Measurements from ENCODE around the gene TAPT1.
"Not testable (repeated sequence)": the region's sequence is repeated elsewhere in the genome, so short reads cannot be mapped to it uniquely, and the experiment has no call there.

TAPT1 gene

DNA sequence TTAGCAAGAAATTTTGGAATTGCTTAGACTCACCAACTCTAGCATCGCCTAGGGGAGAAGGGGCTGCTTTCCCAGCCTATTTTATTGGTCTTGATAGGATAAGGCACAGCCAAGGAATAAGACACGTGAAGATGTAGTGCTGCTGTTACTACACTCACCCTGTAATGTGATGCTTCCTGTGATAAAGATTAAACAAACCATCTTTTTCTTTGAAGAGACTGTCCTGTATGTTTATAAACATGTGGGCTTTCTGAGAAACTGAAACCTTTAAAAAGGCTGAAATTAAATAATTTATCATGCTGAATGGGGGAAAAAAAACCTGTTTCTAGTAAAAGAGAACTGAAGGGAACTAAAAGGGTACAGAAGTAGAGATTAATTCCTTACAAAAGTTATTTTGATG lies 13.2 kb downstream of the TAPT1 start:
- no peak for DNase-seq (ENCODE audit: low read depth in 2 of 2, low spot score in 1 of 2)

GRCh38 chr4:16212138-16212782 lies 14.0 kb downstream of the TAPT1 start:
- DNase-seq (ENCODE audit: low read depth in 2 of 2, low spot score in 1 of 2), result no peak

GRCh38 chr4:16207409-16207808 lies 18.9 kb downstream of the TAPT1 start:
- no peak for DNase-seq (ENCODE audit: low read depth in 2 of 2, low spot score in 1 of 2)

DNA sequence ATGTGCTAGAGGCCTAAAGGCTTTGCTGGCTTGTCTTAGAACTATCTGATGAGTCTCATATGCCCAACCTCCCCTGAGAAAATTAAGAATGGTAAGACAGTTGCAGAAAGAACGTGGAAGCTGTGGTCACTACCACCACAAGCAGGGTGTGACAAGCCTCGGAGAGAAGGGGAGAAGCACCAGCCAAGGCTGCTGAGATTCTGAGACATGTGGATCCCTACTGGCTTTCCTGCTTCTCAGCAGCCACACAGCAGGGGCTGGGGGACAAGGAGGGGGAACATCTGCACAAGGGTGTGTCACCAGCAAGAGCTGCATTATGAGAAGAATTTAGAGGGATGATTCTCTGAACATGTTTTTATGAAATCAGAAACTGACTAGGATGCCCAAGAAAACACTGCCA lies 19.4 kb downstream of the TAPT1 start:
- no peak for DNase-seq (ENCODE audit: low read depth in 2 of 2, low spot score in 1 of 2)

DNA sequence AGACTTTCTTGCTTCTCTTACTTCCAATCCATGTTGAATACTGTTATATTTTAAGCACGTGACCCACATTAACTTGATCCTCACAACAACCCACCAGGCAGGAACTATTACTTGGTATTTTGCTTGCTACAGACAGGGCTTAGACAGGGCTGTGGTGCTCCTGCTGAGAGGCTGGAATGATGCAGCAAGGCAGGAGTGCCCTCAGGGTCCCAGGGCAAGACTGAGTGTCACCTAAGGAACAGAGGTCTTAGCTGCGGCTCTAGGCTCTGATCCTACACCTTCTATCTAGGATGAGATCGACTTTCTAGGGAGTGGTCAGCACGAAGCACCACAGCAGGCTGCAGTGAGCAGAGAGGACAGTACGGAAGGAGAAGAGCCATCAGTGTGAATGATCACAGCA lies 20.0 kb downstream of the TAPT1 start:
- DNase-seq (ENCODE audit: low read depth in 2 of 2, low spot score in 1 of 2), result no peak

DNA sequence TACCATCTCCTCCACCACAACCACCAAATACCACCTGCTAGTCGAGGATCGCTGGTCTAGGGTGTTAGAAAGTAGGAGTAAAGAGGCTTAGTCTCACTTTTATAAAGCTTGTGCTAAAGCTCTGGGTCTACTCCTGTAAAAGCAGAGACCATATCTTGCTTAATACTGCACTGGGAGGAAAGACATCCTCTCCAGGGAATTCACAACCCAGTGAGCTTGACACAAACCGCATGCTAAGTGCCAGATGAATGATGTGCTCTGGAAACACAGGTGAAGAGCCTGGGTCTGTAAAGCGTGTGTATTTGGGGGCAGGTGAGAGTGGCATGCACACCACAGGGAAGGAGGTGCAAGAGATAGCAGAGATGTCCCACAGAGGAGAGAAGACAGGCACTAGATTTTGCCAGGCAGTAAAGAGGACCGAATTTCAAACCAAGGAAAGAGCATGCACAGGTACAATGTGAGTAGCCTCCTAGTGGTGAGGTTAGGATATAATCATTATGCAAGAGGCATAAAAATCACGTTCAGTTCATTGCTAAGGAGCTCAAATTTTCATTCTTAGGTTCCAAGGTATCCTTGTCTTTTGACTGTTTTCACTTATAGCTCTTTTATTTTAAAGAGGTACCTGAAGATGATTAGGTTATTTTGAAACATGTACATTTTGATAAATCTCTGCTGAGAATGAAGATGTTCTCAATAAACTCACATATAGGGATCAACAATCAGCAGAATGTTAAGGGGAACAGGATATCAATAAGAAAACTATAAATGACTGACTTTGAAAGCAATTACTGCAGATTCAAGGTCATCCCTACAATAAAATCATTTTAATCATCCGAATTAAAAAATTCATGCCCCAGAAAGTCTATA lies 20.7 kb downstream of the TAPT1 start:
- DNase-seq (ENCODE audit: low read depth in 2 of 2, low spot score in 1 of 2), result no peak

- no peak for DNase-seq (ENCODE audit: low read depth in 2 of 2, low spot score in 1 of 2)
Measured at GRCh38 chr4:16204505-16204904, 21.8 kb downstream of the TAPT1 start.

- DNase-seq (ENCODE audit: low read depth in 2 of 2, low spot score in 1 of 2), result no peak
Measured at GRCh38 chr4:16203083-16203482, 23.2 kb downstream of the TAPT1 start.

- DNase-seq (ENCODE audit: low read depth in 2 of 2, low spot score in 1 of 2), result no peak
Measured at GRCh38 chr4:16202598-16202997, 23.7 kb downstream of the TAPT1 start.

DNA sequence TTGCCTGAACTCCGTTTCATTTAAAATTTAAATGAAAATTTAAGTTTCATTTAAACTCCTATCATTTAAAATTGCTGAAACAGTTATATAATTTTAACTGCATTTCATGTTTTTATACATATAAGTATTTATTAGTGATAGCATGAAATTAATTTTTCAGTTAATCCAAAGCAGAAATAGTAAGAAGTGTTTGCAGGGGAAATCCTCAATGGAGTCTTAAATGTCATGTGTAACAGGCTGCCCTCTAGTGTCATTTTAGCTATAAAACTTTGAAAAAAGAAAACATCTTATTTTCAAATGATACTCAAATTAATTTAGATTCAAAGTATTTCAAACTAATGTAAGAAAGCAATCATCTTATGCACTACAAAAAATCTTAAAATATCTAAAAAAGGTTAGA lies 27.2 kb downstream of the TAPT1 start:
- DNase-seq (ENCODE audit: low read depth in 2 of 2, low spot score in 1 of 2), result no peak

- no peak for DNase-seq (ENCODE audit: low read depth in 2 of 2, low spot score in 1 of 2)
Measured at GRCh38 chr4:16197876-16198665, 28.2 kb downstream of the TAPT1 start.

DNA sequence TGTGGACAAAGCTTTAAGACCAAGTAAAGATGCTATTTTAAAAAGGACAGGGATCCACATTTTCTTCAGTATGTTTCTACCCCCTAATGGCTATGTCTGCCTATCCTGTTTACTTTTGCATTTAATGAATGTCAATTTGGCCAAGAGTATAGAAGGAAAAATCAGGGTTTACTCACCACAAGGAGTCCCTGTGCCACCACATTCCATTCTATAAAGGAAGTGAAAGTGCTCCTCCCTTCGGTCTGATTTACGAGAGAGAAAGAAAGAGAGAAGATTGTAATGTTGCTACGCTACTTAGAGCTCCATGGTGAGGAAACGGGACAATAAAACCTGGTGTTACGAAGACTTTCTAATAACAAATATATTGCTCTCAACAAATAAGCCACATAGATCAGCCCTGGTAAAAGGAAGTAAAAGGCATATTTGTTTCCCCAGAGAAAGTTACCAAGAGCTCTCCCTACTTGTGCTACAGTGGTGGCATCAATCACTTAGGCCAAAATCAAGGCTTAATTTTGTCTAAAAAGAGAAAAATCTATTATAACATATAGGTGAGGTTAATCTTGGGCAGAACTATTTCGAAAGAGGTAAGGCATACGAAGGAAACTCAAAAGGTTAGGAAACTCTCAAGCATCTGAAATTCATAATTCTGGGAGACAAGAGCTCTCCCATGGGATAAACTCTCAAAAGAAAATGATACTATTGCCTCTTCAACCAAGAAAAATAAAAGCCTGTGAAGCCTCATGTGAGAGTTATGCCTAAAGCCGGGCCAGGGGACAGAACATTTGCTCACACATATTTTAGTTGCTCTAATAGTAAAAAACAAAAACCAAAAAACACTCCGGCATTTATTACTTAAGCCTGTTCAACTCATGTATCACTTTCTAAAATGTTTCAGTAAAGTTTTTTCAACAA lies 29.5 kb downstream of the TAPT1 start:
- DNase-seq (ENCODE audit: low read depth in 2 of 2, low spot score in 1 of 2), result no peak

- no peak for DNase-seq (ENCODE audit: low read depth in 2 of 2, low spot score in 1 of 2)
Measured at GRCh38 chr4:16195209-16195608, 31.1 kb downstream of the TAPT1 start.

GRCh38 chr4:16194798-16195197 lies 31.5 kb downstream of the TAPT1 start:
- not testable (repeated sequence) for DNase-seq (ENCODE audit: low read depth in 2 of 2, low spot score in 1 of 2)

DNA sequence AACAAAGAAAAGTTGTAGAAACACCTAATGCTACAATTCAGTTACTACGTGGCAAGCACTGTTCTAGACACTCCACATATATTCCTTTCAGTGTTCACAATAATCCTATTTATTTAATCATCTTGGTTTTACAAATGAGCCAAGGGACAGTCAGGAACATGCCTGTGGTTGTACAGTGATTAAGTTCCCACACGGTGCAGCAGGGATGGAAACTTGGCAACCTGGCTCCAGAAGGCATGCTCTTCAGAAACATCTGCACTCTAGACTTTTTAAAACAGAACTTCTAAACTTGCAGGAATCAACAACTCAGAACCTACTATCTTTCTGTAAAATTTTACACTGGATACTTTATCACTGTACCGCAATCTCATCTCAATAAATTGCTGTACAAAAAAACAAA lies 32.1 kb downstream of the TAPT1 start:
- DNase-seq (ENCODE audit: low read depth in 2 of 2, low spot score in 1 of 2), result no peak

GRCh38 chr4:16192631-16193518 lies 33.4 kb downstream of the TAPT1 start:
- no peak for DNase-seq (ENCODE audit: low read depth in 2 of 2, low spot score in 1 of 2)

DNA sequence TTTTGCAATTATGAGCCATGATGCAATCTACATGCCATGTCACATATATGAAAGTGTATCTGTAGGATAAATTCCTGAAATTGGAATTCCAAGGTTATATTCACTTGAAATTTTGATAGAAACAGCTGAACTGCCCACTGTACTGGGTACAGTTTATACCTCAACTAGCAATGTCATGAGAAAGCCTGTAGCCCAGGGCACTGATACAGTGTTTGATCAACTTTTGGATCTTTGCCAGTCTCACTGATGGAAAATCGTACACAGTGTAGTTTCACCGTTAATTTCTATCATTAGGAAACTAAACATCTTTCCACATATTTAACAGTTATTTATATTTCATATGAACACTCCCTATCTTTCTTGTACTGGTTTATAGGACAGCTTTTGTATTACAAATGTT lies 34.2 kb downstream of the TAPT1 start:
- DNase-seq (ENCODE audit: low read depth in 2 of 2, low spot score in 1 of 2), result no peak

GRCh38 chr4:16187455-16187854 lies 38.8 kb downstream of the TAPT1 start:
- no peak for DNase-seq (ENCODE audit: low read depth in 2 of 2, low spot score in 1 of 2)

GRCh38 chr4:16186986-16187385 lies 39.3 kb downstream of the TAPT1 start:
- DNase-seq (ENCODE audit: low read depth in 2 of 2, low spot score in 1 of 2), result no peak

- no peak for DNase-seq (ENCODE audit: low read depth in 2 of 2, low spot score in 1 of 2)
Measured at GRCh38 chr4:16183604-16184003, 42.7 kb downstream of the TAPT1 start.
